HUES6 (cell line): ENCODE results near the gene MROH7.

Experiments
- H3K27ac ChIP-seq: 2 replicates; pipeline ENCODE4 v1.7.0; 2013; ENCODE audit warnings: low read depth, mild to moderate bottlenecking, low read length, inconsistent platforms
- H3K27me3 ChIP-seq: 2 replicates; pipeline ENCODE4 v1.6.1; 2013; ENCODE audit warnings: low read length; ENCODE audit not compliant: control insufficient read depth, insufficient read depth
- H3K36me3 ChIP-seq: 2 replicates; pipeline ENCODE4 v1.6.1; 2013; ENCODE audit warnings: low read length; ENCODE audit not compliant: control insufficient read depth, insufficient read depth
- H3K4me1 ChIP-seq: 2 replicates; pipeline ENCODE4 v1.6.1; 2013; ENCODE audit warnings: low read length; ENCODE audit not compliant: control insufficient read depth, insufficient read depth
- H3K4me3 ChIP-seq: 2 replicates; pipeline ENCODE4 v1.5.1; 2013; ENCODE audit warnings: low read depth, low read length
- H3K9ac ChIP-seq: one replicate; pipeline ENCODE4 v1.6.1; 2013; ENCODE audit warnings: mild to moderate bottlenecking, low read length
- H3K9me3 ChIP-seq: 2 replicates; pipeline ENCODE4 v1.6.1; 2013; ENCODE audit warnings: low read depth, low read length; ENCODE audit not compliant: control insufficient read depth, insufficient read depth

MROH7 gene

GRCh38 chr1:54701066-54701465 lies 59.5 kb downstream of the MROH7 start:
- Histone ChIP-seq H3K36me3 (no peaks in the 10 kb centered on the region), H3K4me3 (no peak overlapping the region), H3K9me3 (no peaks in the 10 kb centered on the region), H3K9ac (no peak overlapping the region), H3K27ac (no peak overlapping the region), H3K27me3 (peaks cover 13% of the 10 kb centered on the region; the same call in 1 of the 2 replicates), H3K4me1 (no peaks in the 10 kb centered on the region)

DNA sequence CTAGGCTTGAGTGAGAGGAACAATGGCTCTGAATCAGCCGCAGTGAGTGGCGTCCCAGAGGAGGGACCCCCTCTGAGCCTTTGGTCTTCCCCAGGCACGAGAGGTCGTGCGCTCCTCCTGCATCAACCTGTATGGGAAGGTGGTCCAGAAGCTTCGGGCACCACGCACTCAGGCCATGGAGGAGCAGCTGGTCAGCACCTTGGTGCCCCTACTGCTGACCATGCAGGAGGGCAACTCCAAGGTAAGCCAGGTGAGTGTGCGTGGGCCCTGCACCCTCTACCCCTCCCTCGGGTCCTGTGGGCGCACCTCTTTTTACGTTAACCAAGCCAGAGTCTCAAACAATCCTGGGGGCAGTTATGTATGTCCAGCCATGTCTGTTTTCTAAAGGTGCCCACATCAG lies 60.4 kb downstream of the MROH7 start:
- no peaks in the 10 kb centered on the region for H3K4me1 ChIP-seq
- no peak overlapping the region for H3K9ac ChIP-seq
- no peak overlapping the region for H3K4me3 ChIP-seq
- H3K9me3 ChIP-seq: no peaks in the 10 kb centered on the region
- peaks cover 20% of the 10 kb centered on the region; the same call in 1 of the 2 replicates for H3K27me3 ChIP-seq
- H3K36me3 ChIP-seq: no peaks in the 10 kb centered on the region
- no peak overlapping the region for H3K27ac ChIP-seq

- Histone ChIP-seq H3K27me3 (peaks cover 34% of the 10 kb centered on the region; the same call in 1 of the 2 replicates), H3K27ac (no peak overlapping the region), H3K4me3 (no peak overlapping the region), H3K9me3 (no peaks in the 10 kb centered on the region), H3K9ac (no peak overlapping the region), H3K4me1 (no peaks in the 10 kb centered on the region), H3K36me3 (no peaks in the 10 kb centered on the region)
These were observed 61.9 kb downstream of the MROH7 start for GRCh38 chr1:54703471-54703870.

DNA sequence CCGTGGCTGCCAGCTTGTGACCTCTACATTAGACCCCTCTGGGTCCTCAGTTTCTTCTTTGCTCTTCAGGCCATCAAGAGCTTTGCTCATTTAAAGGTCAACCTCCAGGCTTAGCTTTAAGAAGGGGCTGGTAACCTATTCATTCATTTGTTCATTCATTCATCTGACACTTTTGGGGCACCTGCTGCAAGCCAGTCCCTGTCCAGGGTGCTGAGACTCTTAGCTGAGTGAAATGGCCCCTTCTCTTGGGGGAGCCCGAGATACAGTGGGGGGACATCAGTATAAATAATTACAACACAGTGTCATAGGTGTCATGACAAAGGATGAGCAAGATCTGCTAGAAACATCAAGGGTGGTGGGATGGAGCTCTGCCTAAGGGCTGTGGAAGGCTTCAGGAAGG lies 63.6 kb downstream of the MROH7 start:
- Histone ChIP-seq H3K9ac (no peak overlapping the region), H3K4me3 (no peak overlapping the region), H3K27ac (no peak overlapping the region), H3K36me3 (no peaks in the 10 kb centered on the region), H3K4me1 (no peaks in the 10 kb centered on the region), H3K27me3 (peaks cover 45% of the 10 kb centered on the region), H3K9me3 (no peaks in the 10 kb centered on the region)

DNA sequence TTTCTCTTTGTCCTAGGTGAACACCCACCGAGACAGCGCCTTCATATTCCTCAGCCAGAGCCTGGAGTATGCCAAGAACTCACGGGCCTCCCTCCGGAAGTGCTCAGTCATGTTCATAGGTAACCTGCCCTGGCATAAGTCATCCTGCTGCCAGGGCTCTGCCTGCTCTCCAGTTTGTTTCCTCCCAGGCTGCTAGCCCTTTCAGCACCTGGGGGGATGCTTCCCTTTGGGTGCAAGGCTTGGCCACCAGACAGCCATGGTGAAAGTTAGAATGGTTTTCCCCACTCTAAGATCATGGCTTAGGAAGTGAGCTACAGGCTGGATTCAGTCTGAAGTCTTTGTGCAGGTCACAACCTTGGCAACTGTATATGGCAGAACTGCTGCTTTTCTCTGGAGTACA lies 64.8 kb downstream of the MROH7 start:
- Histone ChIP-seq H3K9me3 (no peaks in the 10 kb centered on the region), H3K27me3 (peaks cover 53% of the 10 kb centered on the region), H3K27ac (no peak overlapping the region), H3K4me3 (no peak overlapping the region), H3K36me3 (no peaks in the 10 kb centered on the region), H3K9ac (no peak overlapping the region), H3K4me1 (no peaks in the 10 kb centered on the region)

DNA sequence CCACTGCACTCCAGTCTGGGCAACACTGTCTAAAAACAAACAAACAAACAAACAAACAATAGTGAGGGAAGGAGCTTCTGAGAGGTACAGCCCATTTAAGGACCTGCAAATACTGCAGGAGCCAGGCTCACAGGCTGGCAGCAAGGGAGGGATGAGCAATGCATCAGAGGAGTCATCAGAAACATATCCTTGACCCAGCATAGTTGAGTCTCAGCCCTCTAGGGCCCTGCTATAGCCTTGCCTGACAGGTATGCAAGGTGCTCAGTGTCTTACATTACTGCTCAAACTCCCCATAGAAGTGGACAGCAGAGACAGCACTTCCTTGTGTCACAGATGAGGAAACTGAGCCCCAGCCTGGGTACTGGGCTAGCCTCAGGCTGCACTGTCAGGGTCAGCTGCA lies 66.8 kb downstream of the MROH7 start:
- Histone ChIP-seq H3K36me3 (no peaks in the 10 kb centered on the region), H3K27me3 (peaks cover 45% of the 10 kb centered on the region), H3K9me3 (no peaks in the 10 kb centered on the region), H3K4me3 (no peak overlapping the region), H3K9ac (no peak overlapping the region), H3K27ac (no peak overlapping the region), H3K4me1 (no peaks in the 10 kb centered on the region)

DNA sequence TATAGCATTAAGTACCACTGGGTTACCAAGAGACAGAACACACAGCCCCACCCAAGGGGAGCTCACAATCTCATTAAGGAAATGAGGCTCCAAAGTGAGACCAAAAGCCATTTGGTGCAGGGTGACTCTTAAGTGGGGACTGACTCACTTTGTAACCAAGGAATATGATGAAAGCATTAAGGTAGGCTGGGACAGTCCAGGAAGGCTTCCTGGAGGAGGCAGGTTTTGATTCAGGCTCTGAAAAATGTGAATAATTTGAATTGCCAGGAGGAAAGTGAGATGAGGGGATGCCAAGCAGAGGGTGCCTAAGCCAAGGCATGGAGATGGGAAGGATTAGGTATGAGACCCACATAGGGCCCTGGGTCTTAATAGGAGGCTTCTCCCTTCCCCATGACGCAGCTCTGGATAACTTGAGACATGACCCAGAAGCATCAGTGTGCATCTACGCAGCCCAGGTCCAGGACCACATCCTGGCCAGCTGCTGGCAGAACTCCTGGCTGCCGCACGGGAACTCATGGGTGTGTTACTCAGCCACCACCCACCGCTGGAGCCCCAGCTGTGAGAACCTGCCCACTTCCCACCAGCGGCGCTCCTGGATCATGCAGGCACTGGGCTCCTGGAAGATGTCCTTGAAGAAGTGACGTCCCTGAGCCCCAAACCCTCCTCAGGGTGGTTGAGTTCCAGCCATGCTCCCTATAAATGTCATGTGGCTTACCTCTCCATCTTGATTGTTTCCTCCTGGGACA lies 68.1 kb downstream of the MROH7 start:
- no peaks in the 10 kb centered on the region for H3K9me3 ChIP-seq
- H3K27ac ChIP-seq: no peak overlapping the region
- H3K36me3 ChIP-seq: no peaks in the 10 kb centered on the region
- no peak overlapping the region for H3K9ac ChIP-seq
- no peaks in the 10 kb centered on the region for H3K4me1 ChIP-seq
- H3K27me3 ChIP-seq: peaks cover 48% of the 10 kb centered on the region
- H3K4me3 ChIP-seq: no peak overlapping the region

DNA sequence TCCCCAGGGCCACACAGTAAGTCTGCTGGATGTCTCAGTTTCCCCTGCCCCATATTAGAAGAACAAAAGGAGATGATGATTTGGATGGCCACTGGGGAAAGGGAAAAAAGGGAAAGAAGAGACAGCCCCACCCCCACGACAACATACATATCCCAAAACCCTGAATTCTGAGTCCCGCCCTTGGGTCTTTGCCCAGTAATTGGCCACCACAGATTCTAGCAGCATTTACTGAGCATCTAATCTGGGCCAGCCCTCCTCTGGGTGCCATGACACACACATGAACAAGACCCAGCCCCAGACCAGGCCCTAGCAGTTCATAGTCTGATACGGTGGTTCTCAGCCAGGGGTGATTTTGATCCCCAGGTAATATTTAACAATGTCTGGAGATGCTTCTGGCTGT lies 68.8 kb downstream of the MROH7 start:
- Histone ChIP-seq H3K4me1 (peaks cover 3% of the 10 kb centered on the region; the same call in 1 of the 2 replicates), H3K27me3 (peaks cover 48% of the 10 kb centered on the region), H3K36me3 (no peaks in the 10 kb centered on the region), H3K9ac (no peak overlapping the region), H3K27ac (no peak overlapping the region), H3K4me3 (no peak overlapping the region), H3K9me3 (no peaks in the 10 kb centered on the region)

DNA sequence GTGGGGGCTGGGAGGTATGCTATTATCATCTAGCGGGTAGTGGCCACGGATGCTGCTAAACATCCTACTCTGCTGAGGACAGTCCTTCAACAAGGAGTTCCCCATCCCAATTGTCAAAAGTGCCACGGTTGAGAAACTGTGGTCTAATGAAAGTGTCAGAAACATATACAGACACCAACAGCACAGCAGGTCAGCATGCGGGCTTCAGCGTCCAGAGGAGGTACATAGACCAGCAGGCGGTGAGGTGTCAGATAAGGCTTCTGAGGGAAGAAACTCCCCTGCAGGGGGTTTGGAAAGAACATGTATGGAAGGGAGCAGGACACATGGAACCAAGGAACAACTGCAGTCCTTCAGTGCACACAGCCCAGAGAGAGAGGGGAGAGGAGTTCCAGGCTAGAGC lies 69.3 kb downstream of the MROH7 start:
- peaks cover 48% of the 10 kb centered on the region for H3K27me3 ChIP-seq
- H3K36me3 ChIP-seq: no peaks in the 10 kb centered on the region
- H3K9me3 ChIP-seq: no peaks in the 10 kb centered on the region
- H3K9ac ChIP-seq: no peak overlapping the region
- H3K4me1 ChIP-seq: peaks cover 4% of the 10 kb centered on the region; the same call in 1 of the 2 replicates
- no peak overlapping the region for H3K4me3 ChIP-seq
- no peak overlapping the region for H3K27ac ChIP-seq

- no peaks in the 10 kb centered on the region for H3K36me3 ChIP-seq
- peaks cover 4% of the 10 kb centered on the region for H3K4me1 ChIP-seq
- no peak overlapping the region for H3K27ac ChIP-seq
- peaks cover 45% of the 10 kb centered on the region for H3K27me3 ChIP-seq
- no peak overlapping the region for H3K9ac ChIP-seq
- H3K9me3 ChIP-seq: no peaks in the 10 kb centered on the region
- H3K4me3 ChIP-seq: no peak overlapping the region
These were observed 70.0 kb downstream of the MROH7 start for GRCh38 chr1:54711536-54711935.

DNA sequence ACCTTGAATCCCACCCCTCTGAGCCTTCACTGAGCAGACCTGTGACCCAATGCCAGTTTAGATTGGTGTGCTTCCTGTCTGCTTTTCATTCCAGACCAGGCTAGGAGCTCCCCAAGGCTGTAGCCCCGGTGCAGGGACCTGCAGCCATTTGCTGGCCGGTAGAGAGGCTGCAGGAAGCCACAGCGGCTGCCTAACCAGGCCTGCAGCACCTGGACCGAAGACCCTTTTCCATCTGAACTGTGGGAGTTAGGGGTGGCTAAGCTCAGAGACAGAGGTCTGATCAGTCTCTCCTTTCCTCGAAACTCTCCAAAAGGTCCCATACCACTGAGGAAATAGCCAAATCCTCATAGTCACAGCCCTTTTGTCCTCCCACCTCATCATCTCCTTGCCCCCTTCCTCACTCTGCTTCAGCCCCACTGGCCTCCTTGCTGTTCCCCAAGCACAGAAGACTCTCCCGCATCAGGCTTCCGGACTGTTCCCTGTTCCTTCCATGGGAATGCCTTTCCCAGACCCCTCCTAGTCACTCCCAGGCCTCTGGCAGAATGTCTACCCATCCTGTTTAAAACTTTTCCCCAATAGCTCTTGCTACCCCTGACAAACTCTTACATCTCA lies 73.4 kb downstream of the MROH7 start:
- Histone ChIP-seq H3K4me1 (peaks cover 7% of the 10 kb centered on the region), H3K4me3 (peak overlapping the region; percentile 96), H3K9ac (no peak overlapping the region), H3K9me3 (no peaks in the 10 kb centered on the region), H3K27me3 (peaks cover 14% of the 10 kb centered on the region; the same call in 1 of the 2 replicates), H3K27ac (no peak overlapping the region), H3K36me3 (peaks cover 17% of the 10 kb centered on the region)
